HG02678 (cell line): ENCODE results near the gene MT1E.
"Not testable (repeated sequence)": the region's sequence is repeated elsewhere in the genome, so short reads cannot be mapped to it uniquely, and the experiment has no call there.

Experiments used
- ATAC-seq: cut with Tn5 transposase; IDR thresholded peaks from one replicate; pipeline ENCODE4 v1.9.1; 2021; ENCODE audit warnings: mild to moderate bottlenecking, moderate library complexity; ENCODE audit not compliant: unreplicated experiment

The MT1E gene

DNA sequence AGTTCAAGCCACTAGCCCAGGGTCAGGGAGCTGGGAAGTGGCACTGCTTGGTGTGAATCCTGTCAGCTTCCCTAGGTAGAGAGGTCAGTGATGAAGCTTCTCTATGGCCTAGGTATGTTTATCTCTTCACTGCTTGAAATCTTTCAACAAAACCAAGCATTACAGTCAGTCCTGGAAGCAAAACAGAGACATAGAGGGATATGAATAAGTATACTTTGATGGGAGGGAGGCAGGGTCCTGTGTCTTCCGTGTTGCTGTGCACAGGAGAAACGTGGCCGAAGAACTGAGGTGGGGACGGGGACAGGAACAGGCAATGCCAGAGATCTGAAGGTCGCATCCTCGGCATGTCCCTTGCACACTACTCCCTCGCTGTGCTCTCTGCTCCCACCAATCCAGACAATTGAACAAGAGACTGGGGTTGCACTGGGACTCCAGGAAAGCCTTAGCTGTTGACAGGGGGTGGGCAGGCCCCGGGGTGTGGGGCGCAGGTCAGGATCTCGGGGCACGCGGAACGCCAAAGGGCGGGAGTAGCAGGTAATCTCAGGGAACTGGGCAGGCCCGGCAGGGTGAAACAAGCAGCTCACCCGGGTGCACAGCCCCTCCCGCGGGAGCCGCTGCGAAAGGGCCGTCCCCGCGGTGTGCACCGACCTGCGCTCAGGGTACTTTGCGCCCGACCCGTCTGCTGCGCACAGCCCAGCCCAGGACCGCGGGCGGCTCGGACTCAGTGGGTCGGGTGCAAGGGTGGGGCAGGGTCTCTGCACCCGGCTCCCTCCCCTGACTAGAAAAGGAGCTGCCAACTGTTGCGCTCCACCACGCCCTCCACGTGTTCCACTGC lies 43.6 kb downstream of the MT1E start, which contains the start of gene MT1H:
TSS of gene MT1H (plus strand) at position 810 of the 835 bp plus-strand sequence. CDS start 71 bp downstream, outside the sequence.
- ATAC-seq = no peak

GRCh38 chr16:56669840-56670619 lies 44.4 kb downstream of the MT1E start:
- ATAC-seq = no peak

DNA sequence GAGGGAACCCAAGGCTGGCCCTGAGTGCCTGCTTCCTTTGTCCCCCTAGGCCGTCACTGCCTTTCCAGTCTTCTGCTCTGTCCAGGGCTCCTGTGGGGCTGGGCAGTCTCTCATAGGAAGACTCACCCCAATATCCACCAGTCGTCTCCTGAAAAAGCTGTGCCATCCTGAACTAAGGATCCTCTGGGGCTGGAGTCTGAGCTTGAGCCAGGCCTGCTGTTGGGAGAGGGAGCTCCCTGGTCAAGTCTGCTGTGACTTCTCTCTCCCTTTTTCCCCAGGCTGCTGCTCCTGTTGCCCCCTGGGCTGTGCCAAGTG lies 45.0 kb downstream of the MT1E start:
- no peak for ATAC-seq

- not testable (repeated sequence) for ATAC-seq
These were observed 46.1 kb downstream of the MT1E start for GRCh38 chr16:56671691-56672090.

DNA sequence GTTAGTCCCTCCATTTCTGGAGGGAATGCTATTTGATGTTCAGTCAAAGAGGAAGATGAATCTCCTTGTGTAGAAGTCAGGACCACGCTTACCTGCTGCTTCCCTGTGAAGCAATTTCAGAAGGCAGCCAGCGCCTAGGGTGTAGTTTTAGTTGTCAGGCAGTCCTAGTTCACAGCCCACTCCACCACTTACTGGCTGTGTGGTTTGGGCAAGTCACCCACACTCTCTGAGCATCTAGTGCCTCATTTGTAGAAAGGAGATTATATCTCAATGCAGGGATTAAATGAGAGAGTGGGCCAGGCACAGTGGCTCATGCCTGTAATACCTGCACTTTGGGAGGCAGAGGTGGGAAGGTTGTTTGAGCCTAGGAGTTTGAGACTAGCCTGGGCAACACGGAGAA lies 46.6 kb downstream of the MT1E start:
- ATAC-seq = not testable (repeated sequence)

DNA sequence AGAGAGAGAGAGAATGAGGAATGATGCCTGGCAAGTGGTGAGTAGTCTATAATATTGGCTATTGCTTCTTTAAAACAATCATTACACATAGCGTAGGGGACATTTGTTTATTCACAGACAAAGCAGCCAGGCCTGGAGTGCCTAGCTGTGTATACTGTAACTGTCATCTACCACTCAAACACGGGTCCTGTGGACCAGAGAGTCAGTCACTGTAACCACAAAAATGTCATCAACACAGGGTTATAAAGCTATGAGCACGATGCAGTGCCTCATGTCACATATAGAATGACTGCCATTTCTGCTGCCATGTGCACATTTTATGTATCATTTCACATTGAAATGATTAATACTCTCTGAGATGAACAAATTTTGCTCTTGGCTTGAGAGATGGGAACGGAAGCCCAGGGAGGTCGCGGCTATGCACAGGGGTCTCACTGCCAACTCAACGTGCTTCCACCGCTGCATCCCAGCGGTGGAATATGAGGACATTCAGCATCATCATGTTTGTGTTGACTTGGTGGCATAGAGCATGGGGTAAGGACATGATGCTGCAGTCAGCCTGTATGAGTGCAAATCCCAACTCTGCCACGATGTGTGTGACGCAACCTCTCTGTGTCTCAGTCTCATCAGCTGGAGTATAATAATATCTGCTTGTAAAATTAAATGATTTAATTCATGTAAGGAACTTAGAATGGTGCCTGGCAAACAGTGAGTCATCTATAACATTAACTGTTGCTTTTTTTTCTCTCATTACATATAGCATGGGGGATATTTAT lies 47.4 kb downstream of the MT1E start:
- ATAC-seq = no peak

DNA sequence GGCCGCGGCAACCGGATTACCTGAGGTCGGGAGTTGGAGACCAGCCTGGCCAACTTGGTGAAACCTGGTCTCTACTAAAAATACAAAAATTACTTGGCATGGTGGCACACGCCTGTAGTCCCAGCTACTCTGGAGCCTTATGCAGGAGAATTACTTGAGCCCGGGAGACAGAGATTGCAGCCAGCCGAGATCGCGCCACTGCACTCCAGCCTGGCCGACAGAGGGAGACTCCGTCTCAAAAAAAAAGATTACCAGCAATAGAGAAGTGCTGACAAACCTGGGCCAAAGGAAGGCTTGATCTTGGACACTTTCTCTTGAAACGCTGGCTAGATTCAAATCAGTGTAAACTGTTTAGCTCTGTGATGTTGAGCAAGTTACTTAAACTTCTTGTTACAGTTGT lies 48.3 kb downstream of the MT1E start:
- no peak for ATAC-seq

DNA sequence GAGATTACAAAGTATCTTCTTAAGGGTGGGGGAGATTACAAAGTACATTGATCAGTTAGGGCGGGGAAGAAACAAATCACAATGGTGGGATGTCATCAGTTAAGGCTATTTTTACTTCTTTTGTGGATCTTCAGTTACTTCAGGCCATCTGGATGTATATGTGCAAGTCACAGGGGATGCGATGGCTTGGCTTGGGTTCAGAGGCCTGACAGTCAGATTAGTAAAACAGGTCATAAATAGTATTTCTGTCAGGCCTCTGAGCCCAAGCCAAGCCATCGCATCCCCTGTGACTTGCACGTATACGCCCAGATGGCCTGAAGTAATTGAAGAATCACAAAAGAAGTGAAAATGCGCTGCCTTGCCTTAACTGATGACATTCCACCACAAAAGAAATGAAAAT lies 49.0 kb downstream of the MT1E start:
- ATAC-seq = not testable (repeated sequence)

GRCh38 chr16:56675685-56676210 lies 50.2 kb downstream of the MT1E start:
- ATAC-seq = no peak
